ENCODE measurements around the gene EFHD2.
"Not testable (repeated sequence)": the region's sequence is repeated elsewhere in the genome, so short reads cannot be mapped to it uniquely, and the experiment has no call there.

Gene EFHD2, protein sequence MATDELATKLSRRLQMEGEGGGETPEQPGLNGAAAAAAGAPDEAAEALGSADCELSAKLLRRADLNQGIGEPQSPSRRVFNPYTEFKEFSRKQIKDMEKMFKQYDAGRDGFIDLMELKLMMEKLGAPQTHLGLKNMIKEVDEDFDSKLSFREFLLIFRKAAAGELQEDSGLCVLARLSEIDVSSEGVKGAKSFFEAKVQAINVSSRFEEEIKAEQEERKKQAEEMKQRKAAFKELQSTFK

DNA sequence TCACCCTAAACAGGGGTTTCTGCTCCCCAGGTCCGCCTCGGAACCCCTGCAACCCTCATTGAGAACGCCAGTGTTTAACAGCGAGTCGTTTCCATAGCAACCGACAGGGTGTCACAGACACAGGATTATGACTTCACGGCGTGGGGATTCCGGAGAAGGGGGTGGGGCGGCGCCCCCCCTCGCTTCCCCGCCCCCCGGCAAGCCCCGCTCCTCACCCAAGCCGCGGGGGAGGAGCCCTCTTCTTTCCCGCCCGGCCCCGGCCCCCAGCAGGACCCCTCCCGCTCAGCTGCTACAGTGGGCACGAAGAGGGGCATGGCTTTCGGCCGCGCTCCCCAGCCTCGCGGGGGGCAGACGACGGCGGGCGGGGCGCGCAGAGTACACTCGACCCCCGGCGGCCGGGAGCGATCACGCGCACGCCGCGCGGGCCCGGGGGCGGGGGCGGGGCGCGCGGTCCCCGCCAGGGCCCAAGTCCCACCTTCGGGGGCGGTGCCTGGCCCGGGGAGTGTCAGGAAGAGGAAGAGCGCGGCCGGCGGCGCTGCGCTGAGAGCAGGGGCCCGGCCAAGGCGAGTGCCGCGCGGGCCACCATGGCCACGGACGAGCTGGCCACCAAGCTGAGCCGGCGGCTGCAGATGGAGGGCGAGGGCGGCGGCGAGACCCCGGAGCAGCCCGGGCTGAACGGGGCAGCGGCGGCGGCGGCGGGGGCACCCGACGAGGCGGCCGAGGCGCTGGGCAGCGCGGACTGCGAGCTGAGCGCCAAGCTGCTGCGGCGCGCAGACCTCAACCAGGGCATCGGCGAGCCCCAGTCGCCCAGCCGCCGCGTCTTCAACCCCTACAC is at the start of gene EFHD2:
Gene EFHD2, plus strand, starts transcription at position 501 of the 835 bp plus-strand sequence. Its CDS starts 84 bp downstream, at position 585.
- peak; percentile 90 for DNase-seq (ENCODE audit: low spot score)

DNA sequence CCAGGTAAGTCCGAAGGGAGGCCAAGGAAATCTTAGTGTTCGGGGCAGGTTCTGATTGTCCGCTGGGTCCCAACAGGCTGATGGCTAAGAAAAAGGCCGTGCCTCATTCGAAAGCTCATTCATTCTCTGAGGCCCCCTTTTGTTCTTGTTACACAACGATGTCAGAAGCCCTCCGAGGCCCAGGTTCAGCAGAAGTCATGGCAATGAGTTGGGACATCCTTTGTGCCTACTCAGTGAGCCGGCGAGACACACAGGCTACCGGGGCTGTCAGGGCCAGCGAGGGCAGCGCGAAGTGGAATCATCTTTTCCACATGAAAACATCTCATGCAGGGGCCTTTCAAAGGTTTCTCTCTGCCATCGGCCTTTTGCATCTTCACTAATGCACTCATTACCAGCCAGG is 49.0 kb upstream of the EFHD2 start:
- DNase-seq (ENCODE audit: low spot score) = no peak

DNA sequence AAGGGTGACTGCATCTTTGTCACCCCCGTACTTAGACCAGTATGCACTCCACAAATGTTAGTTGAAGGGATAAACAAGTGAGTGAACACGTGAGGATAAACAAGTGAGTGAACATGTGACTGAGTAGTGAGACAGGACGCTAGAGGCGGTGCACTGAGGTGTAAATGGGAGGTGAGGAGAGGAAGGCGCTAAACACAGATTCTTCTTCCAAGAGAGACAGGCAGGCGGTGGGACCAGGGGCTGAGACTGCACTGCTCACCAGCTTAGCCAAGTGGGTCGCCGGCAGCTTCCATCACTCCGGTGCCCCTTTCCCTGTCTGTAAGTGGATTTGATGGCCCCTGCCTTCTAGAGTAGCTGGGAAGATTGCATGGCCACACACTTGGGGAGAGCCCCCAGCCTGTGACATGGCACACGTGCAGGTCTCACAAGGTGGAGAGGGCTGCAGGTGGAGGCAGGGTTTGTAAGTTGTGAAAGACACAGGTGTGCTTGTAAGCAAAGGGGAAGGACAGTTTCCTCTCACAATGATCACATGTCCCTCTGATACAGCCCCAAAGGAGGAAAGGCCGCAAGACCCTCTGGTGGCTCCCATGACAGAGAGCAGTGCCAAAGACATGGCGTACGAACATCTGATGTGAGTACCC is 47.5 kb upstream of the EFHD2 start:
- no peak for DNase-seq (ENCODE audit: low spot score)

DNA sequence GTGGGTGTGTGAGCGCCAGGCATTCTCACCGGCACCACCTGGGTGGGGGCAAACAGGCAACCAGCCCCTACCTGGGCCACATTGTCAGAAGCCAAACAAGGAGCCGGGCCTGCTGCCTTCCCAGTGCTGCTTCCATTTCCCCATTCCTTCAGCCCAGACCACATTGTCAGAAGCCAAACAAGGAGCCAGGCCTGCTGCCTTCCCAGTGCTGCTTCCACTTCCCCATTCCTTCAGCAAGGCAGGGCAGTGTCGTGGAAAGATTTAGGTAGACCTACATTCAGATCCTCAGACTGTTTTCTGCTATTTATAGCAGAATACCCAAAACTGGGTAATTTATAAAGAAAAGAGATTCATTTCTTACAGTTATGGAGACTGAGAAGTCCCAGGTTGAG is 47.0 kb upstream of the EFHD2 start:
- DNase-seq (ENCODE audit: low spot score) = no peak

DNA sequence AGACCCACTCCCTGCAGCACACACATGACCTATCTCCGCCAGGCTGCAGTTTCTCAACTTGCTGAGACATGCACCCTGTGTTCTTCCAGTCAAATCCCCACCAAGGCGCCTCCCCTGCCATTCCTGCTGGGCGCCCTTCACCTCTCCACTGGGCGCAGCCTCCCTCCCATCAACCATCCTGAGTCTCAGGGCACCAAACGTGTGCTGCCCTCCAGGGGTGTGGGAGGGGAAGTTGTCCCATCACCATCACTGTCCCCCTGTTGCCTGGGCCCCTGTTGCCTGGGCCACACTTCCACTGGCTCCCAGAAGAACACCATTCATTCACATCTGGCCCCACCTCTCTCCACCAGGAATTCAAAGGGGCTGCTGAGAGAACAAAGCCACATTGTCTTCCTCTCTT is 44.9 kb upstream of the EFHD2 start:
- no peak for DNase-seq (ENCODE audit: low spot score)

DNA sequence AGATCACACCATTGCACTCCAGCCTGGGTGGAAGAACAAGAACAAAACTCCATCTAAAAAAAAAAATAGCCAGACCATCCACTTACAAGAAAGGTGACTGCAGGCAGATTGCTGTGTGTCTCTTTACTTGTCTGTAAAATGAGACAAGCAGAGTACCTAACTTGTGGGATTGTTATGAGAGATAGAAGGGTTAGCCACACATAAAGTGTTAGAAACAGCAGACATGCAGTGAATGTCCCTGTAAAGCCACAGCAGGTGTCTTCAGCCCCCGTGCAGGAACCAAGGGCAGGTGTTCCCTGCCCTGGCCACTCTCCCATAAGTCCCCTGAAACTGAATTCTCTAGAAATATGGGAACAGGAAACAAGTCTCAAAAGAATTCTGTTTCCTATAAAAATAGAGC is 40.8 kb upstream of the EFHD2 start:
- DNase-seq (ENCODE audit: low spot score) = no peak

DNA sequence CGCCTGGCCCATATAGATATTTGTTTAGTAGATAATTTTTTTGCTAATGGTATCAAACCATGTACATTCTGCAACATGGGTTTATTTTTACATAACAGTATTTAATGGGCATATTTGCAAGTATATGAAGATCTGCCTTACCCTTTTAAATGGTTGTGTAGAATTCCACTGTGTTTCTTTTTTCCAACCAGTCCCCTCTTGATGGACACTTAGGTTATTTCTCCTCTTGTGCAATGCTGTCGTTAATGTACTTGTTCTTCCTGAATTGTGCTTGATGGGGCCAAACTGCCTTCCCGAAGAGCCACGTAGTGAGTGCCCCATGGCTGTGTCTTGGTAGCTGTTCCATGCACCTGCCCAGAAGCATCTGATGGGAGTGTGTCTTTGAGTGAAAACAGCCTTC is 39.4 kb upstream of the EFHD2 start:
- no peak for DNase-seq (ENCODE audit: low spot score)

DNA sequence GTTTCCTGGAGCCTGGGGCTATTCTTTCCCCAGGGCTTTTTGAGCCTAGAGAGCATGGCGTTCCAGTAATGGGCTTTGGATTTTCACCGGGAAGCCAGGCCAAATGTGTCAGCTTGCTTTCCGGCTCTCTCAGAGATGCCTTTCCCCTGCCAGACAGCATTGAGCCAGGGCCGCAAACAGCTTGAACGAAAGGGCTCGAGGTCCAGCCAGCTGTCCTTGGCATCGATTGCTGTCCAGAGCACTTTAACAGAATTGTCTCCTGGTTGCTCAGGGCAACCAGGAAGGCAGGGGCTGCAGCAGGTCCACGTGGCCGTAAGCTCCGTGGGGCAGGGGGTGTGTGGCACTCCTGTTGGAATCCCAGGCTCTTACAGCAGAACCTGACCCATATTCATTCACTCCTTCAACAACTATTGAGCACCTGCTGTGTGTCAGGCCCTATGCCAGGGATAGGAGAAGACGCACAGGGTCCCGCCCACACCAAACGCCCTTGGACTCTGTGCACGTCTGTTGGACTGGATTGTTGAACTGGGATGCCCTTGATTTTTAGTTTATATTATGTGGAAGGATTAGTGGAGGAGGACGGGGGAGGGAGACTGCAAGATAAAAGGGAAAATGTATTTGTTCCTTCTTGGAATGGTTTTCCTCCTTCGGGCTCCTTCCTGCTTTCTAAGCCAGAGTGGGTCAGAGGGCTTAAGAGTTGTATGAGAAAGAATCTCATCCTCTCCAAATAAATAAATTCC is 38.7 kb upstream of the EFHD2 start:
- no peak for DNase-seq (ENCODE audit: low spot score)

DNA sequence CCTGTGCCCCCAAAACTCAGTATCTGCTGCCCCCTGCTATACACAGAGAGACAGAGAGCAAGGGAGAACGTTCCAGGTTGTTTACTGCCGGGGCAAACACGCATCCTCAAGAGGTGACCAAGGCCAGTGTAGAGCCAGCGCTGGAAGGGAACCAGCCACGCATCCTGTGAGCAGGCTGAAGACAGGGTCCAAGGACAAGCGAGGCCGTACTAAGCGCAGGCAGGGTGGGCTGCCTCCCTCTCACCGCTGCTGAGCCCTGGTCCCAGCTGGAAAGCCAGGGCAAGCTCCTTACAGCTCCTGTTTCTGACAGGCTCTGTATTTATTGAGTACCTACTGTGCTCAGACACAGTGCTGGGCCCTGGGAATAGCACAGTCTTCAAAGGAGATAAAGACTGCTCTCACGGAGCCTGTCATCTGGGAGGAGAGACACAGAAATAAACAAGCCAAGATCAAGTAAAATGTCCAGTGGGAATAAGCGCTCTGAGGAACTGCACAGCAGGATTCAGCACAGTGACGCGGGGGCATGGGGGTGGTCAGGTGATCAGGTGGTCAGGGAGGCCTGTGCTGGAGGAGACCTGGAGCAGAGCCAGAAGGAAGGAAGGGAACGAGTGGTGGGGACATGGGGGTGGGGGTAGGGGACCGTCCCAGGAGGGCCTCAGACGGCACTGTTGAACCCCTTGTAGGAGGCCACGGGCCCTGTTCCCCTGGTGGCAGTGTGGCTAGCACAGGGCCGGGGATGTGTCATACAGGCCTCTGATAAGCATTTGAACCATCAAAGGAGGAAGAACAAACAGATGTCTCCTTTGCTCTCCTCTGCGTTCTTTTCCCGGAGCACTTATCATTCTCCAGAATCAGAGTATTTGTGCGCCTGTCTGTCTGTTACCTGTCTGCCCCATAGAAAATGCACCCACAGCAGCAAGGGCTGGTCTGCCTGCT is 37.8 kb upstream of the EFHD2 start:
- DNase-seq (ENCODE audit: low spot score) = no peak

DNA sequence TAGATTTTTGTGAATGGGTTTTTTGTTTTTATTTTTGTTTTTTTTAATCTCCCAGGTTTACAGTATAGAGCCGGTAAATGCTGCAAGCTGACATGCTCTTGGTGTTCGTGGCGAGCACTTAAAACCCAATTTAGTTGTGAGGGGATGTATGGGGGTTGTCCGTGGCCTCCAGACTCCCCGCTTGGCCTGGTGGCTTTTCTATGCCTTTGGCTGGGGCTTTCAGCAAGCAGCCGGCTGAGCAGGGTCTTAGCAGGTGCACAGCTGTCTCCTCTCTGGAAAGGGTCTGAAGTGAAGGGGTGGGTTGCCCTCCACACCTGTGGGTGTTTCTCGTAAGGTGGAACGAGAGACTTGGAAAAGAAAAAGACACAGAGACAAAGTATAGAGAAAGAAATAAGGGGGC is 31.0 kb upstream of the EFHD2 start:
- DNase-seq (ENCODE audit: low spot score) = no peak

DNA sequence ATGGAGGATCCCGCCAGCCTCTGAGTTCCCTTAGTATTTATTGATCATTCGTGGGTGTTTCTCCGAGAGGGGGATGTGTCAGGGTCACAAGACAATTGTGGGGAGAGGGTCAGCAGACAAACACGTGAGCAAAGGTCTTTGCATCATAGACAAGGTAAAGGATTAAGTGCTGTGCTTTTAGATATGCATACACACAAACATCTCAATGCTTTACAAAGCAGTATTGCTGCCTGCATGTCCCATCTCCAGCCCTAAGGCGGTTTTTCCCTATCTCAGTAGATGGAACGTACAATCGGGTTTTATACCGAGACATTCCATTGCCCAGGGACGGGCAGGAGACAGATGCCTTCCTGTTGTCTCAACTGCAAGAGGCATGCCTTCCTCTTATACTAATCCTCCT is 30.5 kb upstream of the EFHD2 start:
- DNase-seq (ENCODE audit: low spot score) = not testable (repeated sequence)

DNA sequence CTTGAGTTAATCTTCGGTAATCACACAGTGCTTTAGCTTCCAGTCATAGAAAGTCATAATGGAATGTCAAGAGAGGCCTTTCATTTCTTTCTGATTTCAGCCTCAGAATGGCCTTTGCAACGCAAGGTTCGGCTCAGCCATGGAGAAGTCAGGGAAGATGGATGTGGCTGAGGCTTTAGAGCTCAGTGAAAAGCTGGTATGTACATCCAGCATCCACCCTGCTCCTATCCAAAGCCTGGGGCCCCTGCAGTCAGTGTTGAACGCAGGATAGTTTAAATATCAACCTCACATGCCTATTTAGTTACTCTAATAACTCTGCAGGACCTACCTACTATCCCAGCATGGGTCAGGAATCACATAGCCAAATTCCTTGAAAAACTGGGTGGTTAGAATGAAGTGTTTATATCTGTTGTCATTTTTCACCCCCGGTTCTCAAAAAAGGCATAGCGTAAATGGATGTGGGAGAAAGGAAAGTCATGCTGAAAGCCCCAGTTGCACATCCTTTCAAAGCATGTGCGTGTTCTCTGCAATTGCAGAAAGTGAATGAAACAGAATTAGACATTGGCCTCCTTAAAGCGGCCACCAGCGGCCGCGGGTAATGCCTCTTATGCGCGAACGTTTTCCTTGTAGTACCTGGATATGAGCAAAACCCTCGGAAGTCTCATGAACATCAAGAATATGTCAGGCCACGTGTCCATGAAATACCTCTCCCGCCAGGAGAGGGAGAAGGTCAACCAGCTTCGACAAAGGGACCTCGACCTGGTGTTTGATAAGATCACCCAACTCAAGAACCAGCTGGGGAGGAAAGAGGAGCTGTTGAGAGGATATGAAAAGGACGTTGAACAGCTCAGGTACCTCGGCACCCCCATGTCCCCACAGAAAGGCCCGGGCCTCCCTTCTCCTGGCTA is 28.8 kb upstream of the EFHD2 start:
- DNase-seq (ENCODE audit: low spot score) = no peak

DNA sequence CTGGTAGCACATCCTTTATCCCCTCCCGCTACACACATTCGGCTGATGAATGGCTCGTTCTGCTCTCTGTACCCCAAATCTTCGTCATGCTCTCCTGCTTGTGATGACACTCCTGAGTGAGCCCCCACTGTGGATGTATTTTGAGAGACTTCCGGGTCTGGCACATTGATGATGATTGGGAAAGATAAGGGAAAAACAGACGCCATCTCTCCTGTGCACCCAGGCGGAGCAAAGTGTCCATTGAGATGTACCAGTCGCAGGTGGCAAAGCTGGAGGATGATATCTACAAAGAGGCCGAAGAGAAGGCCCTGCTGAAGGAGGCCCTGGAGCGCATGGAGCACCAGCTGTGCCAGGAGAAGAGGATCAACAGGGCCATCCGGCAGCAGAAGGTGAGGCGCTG is 27.9 kb upstream of the EFHD2 start:
- no peak for DNase-seq (ENCODE audit: low spot score)

DNA sequence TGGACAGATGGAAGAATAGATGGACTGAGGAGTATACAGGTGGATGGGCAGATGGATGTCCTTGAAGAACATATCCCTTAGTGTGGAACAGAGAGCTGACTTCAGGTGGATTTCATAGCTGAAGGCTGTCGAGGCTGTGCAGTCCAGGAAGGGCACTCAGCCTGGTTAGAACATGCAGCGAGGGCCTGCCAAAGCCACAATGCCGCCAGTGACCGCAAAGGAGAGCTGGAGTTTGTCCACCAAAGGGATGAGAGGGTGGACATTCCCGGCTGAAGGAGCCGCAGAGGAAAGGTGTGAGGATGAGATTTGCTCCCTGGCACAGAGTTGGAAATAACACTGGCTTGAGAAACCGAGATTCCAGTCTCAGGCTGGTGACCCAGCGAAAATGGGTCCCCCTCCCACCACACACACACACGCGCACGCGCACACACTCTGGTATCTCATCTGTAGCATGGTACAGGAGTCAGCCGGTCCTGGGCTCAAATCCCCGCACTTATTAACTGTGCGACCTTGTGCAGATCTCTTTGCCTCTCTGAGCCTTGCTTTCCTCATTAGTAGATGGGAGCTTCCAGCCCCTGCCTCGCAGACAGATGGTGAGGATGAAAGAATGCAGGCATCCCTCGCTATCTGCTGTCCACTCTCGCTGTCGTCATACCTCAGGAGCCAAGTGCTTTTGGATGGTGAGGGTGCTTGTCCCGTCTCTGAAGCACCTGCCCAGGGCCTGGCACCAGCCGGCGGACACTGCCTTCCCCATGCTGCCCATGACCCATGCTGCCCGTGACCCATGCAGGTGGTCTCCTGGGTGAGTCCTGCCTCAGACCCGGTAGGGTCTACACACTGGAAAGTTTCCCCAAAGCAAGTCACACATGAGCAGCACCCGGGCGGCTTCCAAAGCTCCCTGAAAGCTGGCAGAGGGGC is 26.8 kb upstream of the EFHD2 start:
- no peak for DNase-seq (ENCODE audit: low spot score)

DNA sequence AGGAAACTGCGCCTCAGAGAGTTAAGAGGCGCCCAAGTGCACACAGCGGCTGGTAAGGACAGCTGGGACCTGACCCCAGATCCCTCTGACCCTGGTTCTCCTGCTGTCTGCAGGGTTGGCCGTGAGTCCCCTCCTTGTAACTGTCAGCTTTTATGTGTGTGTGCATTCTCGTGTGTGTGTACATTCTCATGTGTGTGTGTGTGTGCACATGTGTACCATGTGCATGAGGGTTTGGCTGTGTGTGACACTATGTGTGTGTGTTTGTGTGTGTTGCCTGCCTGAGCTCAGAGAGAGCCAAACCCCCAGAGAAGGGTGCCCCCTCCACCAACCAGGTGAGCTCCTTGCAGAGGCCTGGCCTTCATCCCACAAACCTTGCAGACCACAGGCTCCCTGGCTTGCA is 25.9 kb upstream of the EFHD2 start:
- no peak for DNase-seq (ENCODE audit: low spot score)

DNA sequence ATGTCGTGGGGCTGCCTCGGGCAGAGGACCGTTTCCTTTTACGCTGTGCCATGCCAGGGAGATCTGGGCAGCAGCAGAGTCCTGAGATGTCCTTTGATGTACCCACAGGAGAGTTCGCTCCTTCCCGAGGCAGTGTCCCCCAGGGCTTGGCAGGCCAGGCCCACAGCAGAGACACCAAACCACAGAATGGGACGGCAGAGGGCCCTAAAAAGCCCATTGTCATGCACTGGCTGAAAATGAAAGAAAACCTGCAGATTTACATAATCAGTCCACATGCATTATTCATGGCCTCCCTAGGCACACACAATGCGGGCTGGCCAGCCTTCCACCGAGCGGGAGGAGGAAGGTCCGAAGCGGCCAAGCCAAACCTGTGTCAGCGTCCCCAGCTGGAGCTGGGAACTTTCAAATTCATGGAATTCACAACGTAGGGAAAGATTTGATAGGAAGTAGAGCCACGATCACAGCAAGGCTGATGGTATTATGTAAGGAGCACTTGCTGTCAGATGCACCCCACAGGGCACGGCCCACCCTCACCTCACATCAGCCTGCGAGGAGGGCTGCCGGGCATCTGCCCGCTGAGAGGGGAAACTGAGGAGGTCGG is 25.3 kb upstream of the EFHD2 start:
- DNase-seq (ENCODE audit: low spot score) = no peak

DNA sequence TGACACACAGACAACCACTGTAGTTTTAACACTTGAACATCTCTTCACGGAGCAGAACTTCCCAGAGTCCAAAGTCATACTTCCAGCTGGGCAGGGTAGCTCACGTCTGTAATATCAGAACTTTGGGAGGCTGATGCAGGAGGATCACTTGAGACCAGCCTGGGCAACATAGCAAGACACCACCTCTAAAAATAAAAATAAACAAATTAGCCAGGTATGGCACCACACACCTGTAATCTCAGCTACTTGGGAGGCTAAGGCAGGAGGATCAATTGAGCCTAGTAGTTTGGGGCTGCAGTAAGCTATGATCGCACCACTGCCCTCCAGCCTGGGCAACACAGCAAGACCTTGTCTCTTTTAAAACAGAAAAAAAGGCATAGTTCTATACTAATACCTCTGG is 24.3 kb upstream of the EFHD2 start:
- DNase-seq (ENCODE audit: low spot score) = no peak

DNA sequence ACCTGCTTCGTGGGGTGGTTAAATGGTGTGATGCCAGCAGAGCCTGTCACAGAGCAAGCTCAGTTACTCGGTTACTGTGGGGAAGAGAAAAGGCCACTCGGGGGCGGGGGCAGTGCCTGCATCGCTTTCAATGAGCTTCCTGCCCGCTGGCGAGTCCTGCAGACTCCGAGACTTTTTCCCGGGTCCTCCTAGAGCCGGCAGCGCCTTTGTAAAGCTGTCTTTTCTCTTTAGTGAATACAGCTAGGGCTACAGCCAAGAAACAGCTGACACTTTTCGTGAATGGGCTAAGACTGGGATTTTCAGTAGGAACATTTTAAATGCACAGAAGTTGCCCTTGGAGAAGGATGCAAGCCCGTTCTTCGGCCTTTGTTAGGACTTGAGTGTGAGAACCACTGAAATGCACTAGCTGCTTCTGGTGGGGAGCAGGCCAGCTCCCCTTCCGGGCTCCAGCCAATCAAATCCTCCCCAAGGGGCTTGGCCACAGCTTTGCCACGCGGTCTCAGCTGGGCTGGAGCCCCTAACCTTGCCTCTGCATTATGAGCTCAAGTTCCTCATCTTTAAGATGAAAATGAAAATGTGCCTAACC is 23.4 kb upstream of the EFHD2 start:
- no peak for DNase-seq (ENCODE audit: low spot score)
